Right lobe of liver (tissue), 6 donors: ENCODE measurements around the gene ADGRE2. TPM values are rescaled to one million over a fixed set of nuclear protein-coding genes. Genes with fewer than 3 reads are reported as not detected.

Experiments used
- ATAC-seq, 4 donors: fragments of 200-7000 bp; cut with Tn5 transposase; one replicate each; pipeline ENCODE4 v1.9.1; 2020; ENCODE audit warnings: mild to moderate bottlenecking in 4 of 4, moderate library complexity in 4 of 4
- DNase-seq, 3 donors: peaks; one replicate each; pipeline ENCODE4 v3.0.0-alpha.2; 2020
- H3K27ac ChIP-seq, 3 donors: fragments of 200-600 bp; one replicate each; pipeline ENCODE4 v1.8.0; 2022
- H3K27me3 ChIP-seq, 2 donors: fragments of 200-600 bp; one replicate each; pipeline ENCODE4 v1.8.0; 2022
- H3K36me3 ChIP-seq, 4 donors: fragments of 200-600 bp; sonication (generic) in 1 of 4; one replicate each; pipeline versions ENCODE4 v1.5.1 to v1.8.0; 2017 to 2022; ENCODE audit warnings: control low read depth in 1 of 4
- H3K4me1 ChIP-seq, 4 donors: fragments of 200-600 bp; sonication (generic) in 1 of 4; one replicate each; pipeline versions ENCODE4 v1.5.1 to v1.8.0; 2017 to 2022; ENCODE audit warnings: control low read depth in 1 of 4
- H3K4me3 ChIP-seq, 3 donors: fragments of 200-600 bp; one replicate each; pipeline ENCODE4 v1.8.0; 2022
- H3K9me3 ChIP-seq, 4 donors: fragments of 200-600 bp; sonication (generic) in 1 of 4; one replicate each; pipeline versions ENCODE4 v1.5.1 to v1.8.0; 2017 to 2022; ENCODE audit warnings: control low read depth in 1 of 4
- CTCF ChIP-seq, 4 donors: fragments of 200-600 bp in 3 of 4; fragments of 450-650 bp in 1 of 4; IDR thresholded peaks; one replicate each; pipeline versions ENCODE4 v1.5.1 to v1.8.0; 2016 to 2022; ENCODE audit warnings: antibody characterized with exemption in 4 of 4, mild to moderate bottlenecking in 2 of 4
- POLR2A ChIP-seq: fragments of 450-650 bp; IDR thresholded peaks from one replicate; pipeline ENCODE4 v1.6.1; 2017; ENCODE audit warnings: antibody characterized with exemption, mild to moderate bottlenecking
- WGBS: methylation state at CpG from one replicate; pipeline ENCODE4 v1.1.6; 2018; ENCODE audit warnings: low coverage, low lambda C conversion rate; ENCODE audit not compliant: insufficient coverage; ENCODE audit errors: missing lambda C conversion rate; 5-methylcytosine and 5-hydroxymethylcytosine counted together
- intact Hi-C, 2 donors: fragments of 100-400 bp; cut with DNase I; formaldehyde crosslinking; loops; one replicate each; pipeline versions ENCODE4 v1.11.2 to v1.14.1; 2022
- total RNA-seq, 6 experiments: library from RNA; depleted of rRNA in 2 of 6; stranded (reverse); fragments of >200 nt in 2 of 6; fragmentation: NEBNext Ultra II Directional in 3 of 6; extraction: Animal tissue kit (Norgen Biotek cat#: 25700) in 3 of 6; gene quantifications; one replicate each; pipeline versions ENCODE4 v1.1.0 to v1.2.4, GENCODE V29; 2016 to 2023
- donor health status: DM: no; HTN: yes; CAD: no.
- donor health status: DM: no; HTN: no; CAD: no.
- donor health status: DM: no; HTN: no; CAD: no.
- donor health status: DM: no; HTN: yes; CAD: no.
- donor health status: DM: no; HTN: yes; CAD: no.

The ADGRE2 gene
- total RNA-seq, 6 experiments from 2014 or later = 1.6 to 5.7 (median 1.9) TPM

GRCh38 chr19:14731200-14731599 lies 47.2 kb downstream of the ADGRE2 start:
- DNase-seq (no peak), ATAC-seq (no peak)
- WGBS = 54% methylated on average over 10 of the region's 10 CpGs
- TF ChIP-seq CTCF (IDR thresholded peaks at IDR 0.05) = no peak
- TF ChIP-seq POLR2A = no peak
- intact Hi-C loops = no loop called here
- no peak overlapping the region for H3K27ac ChIP-seq
- H3K4me1 ChIP-seq = no peaks in the 10 kb centered on the region
- H3K36me3 ChIP-seq = no peaks in the 10 kb centered on the region
- H3K4me3 ChIP-seq = no peak overlapping the region
- H3K9me3 ChIP-seq = peaks cover 0 to 3% (median 0%) of the 10 kb centered on the region in 4 donors
- no peaks in the 10 kb centered on the region for H3K27me3 ChIP-seq

GRCh38 chr19:14728595-14728994 lies 49.8 kb downstream of the ADGRE2 start:
- no peak overlapping the region for H3K4me3 ChIP-seq
- TF ChIP-seq POLR2A (no peak), CTCF (IDR thresholded peaks at IDR 0.05) (no peak)
- no peaks in the 10 kb centered on the region for H3K36me3 ChIP-seq
- no peak overlapping the region for H3K27ac ChIP-seq
- peaks cover 0 to 5% (median 1%) of the 10 kb centered on the region in 4 donors for H3K9me3 ChIP-seq
- 79% methylated on average over 2 of the region's 7 CpGs for WGBS
- no peak for ATAC-seq
- H3K4me1 ChIP-seq = no peaks in the 10 kb centered on the region
- intact Hi-C loops = no loop called here
- no peak for DNase-seq
- no peaks in the 10 kb centered on the region for H3K27me3 ChIP-seq

- no peaks in the 10 kb centered on the region for H3K4me1 ChIP-seq
- H3K9me3 ChIP-seq = peaks cover 0 to 42% (median 23%) of the 10 kb centered on the region in 4 donors
- DNase-seq = no peak
- no peak overlapping the region for H3K4me3 ChIP-seq
- no peak overlapping the region for H3K27ac ChIP-seq
- WGBS = 69% methylated on average over 2 of the region's 2 CpGs
- no peak for ATAC-seq
- H3K36me3 ChIP-seq = peaks cover 0 to 17% (median 8%) of the 10 kb centered on the region in 4 donors
- no peaks in the 10 kb centered on the region for H3K27me3 ChIP-seq
- intact Hi-C loops = no loop called here
- no peak for TF ChIP-seq POLR2A
- no peak for TF ChIP-seq CTCF (IDR thresholded peaks at IDR 0.05)
These were observed 56.2 kb downstream of the ADGRE2 start for GRCh38 chr19:14722127-14722526.

- Histone ChIP-seq H3K36me3 (peaks cover 0 to 31% (median 18%) of the 10 kb centered on the region in 4 donors), H3K27ac (no peak overlapping the region)
These were observed 59.2 kb downstream of the ADGRE2 start for GRCh38 chr19:14719162-14719561.

More at GRCh38 chr19:14719162-14719561, 59.2 kb downstream of the ADGRE2 start:
- H3K4me1 ChIP-seq = no peaks in the 10 kb centered on the region
- DNase-seq (no peak), ATAC-seq (no peak)
- no peak overlapping the region for H3K4me3 ChIP-seq
- TF ChIP-seq CTCF (IDR thresholded peaks at IDR 0.05) (no peak), POLR2A (no peak)
- H3K27me3 ChIP-seq = no peaks in the 10 kb centered on the region
- 100% methylated on average over 2 of the region's 3 CpGs for WGBS
- intact Hi-C loops = no loop called here
- peaks cover 0 to 44% (median 28%) of the 10 kb centered on the region in 4 donors for H3K9me3 ChIP-seq
